GM10266 (cell line): Measurements from ENCODE around the gene PPIA.

Experiments
- DNase-seq: peaks from one replicate; pipeline ENCODE4 v3.0.0; 2012; ENCODE audit errors: extremely low spot score
- CTCF ChIP-seq: IDR thresholded peaks from 2 replicates; pipeline ENCODE4 v1.5.1; 2012; ENCODE audit warnings: mild to moderate bottlenecking, low read depth; ENCODE audit not compliant: control insufficient read depth, insufficient read depth; ENCODE audit errors: missing control alignments

Gene PPIA

DNA sequence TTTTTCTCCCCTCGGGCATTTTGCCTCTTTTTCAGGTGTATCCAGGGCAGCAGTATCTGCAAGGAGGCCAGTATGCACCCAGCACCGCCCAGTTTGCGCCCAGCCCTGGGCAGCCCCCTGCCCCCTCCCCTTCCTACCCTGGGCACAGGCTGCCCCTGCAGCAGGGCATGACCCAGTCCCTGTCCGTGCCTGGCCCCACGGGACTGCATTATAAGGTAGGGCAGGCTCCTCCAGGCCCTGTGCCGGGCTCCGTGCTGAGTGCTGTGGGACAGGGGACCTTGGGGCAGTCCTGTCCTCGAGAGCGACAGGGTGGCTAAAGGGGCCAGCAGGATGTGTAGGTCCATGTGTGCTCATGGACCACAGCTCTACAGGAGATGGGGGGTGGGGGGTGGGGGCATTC is 37.2 kb upstream of the PPIA start:
- peak; percentile 18 for DNase-seq

GRCh38 chr7:44760034-44760580 is 36.4 kb upstream of the PPIA start:
- no peak for DNase-seq
- TF ChIP-seq CTCF: no peak

More for the DNA sequence above, 37.2 kb upstream of the PPIA start:
- no peak for TF ChIP-seq CTCF

DNA sequence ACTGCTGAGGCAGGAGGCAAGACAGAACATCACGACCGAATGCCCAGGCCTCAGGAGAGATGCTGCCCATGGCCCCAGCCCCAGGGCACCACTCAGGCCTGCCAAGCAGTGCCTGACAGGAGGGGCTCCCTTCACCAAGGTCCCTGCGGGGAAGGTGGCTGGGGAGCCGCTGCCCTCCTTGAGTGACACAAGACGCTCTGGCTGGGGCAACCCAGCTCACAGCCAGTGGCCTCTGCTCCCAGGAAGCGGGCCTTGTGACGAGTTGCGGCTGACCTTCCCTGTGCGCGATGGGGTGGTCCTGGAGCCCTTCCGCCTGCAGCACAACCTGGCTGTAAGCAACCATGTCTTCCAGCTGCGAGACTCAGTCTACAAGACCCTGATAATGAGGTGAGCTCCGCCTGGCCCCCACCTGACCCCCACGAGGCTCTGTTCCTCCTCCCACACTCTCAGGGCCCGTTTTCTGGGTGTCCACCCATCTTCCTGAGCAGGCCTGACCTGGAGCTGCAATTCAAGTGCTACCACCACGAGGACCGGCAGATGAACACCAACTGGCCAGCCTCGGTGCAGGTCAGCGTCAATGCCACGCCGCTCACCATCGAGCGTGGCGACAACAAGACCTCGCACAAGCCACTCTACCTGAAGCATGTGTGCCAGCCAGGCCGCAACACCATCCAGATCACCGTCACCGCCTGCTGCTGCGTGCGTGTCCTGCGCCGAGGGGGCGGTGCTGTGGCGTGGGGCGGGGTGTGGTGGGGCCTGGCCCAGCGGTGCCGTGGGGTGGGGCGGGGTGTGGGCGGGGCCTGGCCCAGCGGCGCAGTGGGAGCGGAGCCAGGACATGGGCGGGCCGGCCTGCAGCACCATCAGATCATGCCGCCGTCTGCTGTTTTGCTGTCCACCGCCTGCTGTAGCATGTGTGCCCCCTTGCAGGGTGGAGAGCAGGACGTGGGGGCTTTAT is 35.0 kb upstream of the PPIA start:
- DNase-seq: peak; percentile 22
- TF ChIP-seq CTCF: no peak

- peak; percentile 38 for DNase-seq
- no peak for TF ChIP-seq CTCF
Observed at GRCh38 chr7:44762300-44762699, 34.2 kb upstream of the PPIA start.

GRCh38 chr7:44762726-44763522 is 33.6 kb upstream of the PPIA start:
- peak; percentile 19 for DNase-seq
- no peak for TF ChIP-seq CTCF

- no peak for DNase-seq
- no peak for TF ChIP-seq CTCF
Observed at GRCh38 chr7:44764081-44764480, 32.4 kb upstream of the PPIA start.
